ENCODE measurements around the gene ATXN7L3.
"Not testable (repeated sequence)": the region's sequence is repeated elsewhere in the genome, so short reads cannot be mapped to it uniquely, and the experiment has no call there.

The ATXN7L3 gene

GRCh38 chr17:44174427-44174826 lies 25.3 kb downstream of the ATXN7L3 start:
- no peak for DNase-seq (ENCODE audit: low spot score)

GRCh38 chr17:44171931-44172455 lies 27.7 kb downstream of the ATXN7L3 start:
- DNase-seq (ENCODE audit: low spot score) = no peak

- no peak for DNase-seq (ENCODE audit: low spot score)
Measured at GRCh38 chr17:44170499-44171201, 29.0 kb downstream of the ATXN7L3 start, which contains the start of gene ASB16. ASB16 (plus strand) TSS chr17:44170704; CDS start chr17:44170790, 86 bp downstream.

GRCh38 chr17:44170135-44170498 lies 29.6 kb downstream of the ATXN7L3 start:
- DNase-seq (ENCODE audit: low spot score) = no peak

- no peak for DNase-seq (ENCODE audit: low spot score)
Measured at GRCh38 chr17:44167181-44167861, 32.4 kb downstream of the ATXN7L3 start.

GRCh38 chr17:44164476-44164875 lies 35.2 kb downstream of the ATXN7L3 start:
- no peak for DNase-seq (ENCODE audit: low spot score)

GRCh38 chr17:44159519-44160210 lies 40.0 kb downstream of the ATXN7L3 start:
- DNase-seq (ENCODE audit: low spot score) = no peak

GRCh38 chr17:44155488-44155887 lies 44.2 kb downstream of the ATXN7L3 start:
- no peak for DNase-seq (ENCODE audit: low spot score)

GRCh38 chr17:44152875-44153274 lies 46.8 kb downstream of the ATXN7L3 start:
- no peak for DNase-seq (ENCODE audit: low spot score)

GRCh38 chr17:44149750-44150329 lies 49.8 kb downstream of the ATXN7L3 start:
- DNase-seq (ENCODE audit: low spot score) = no peak

GRCh38 chr17:44149066-44149465 lies 50.6 kb downstream of the ATXN7L3 start:
- DNase-seq (ENCODE audit: low spot score) = not testable (repeated sequence)

GRCh38 chr17:44147812-44148211 lies 51.9 kb downstream of the ATXN7L3 start:
- DNase-seq (ENCODE audit: low spot score) = no peak

- no peak for DNase-seq (ENCODE audit: low spot score)
Measured at GRCh38 chr17:44146375-44147346, 53.0 kb downstream of the ATXN7L3 start.

GRCh38 chr17:44144966-44145739 lies 54.5 kb downstream of the ATXN7L3 start:
- DNase-seq (ENCODE audit: low spot score) = no peak

GRCh38 chr17:44143921-44144320 lies 55.8 kb downstream of the ATXN7L3 start:
- DNase-seq (ENCODE audit: low spot score) = not testable (repeated sequence)
